Superior temporal gyrus (tissue), 1 donor: ENCODE data around the gene RAB40C.

ENCODE experiments used
- DNase-seq: peaks from one replicate; pipeline ENCODE4 v3.0.0-alpha.2; 2016; ENCODE audit errors: extremely low spot score

RAB40C gene

DNA sequence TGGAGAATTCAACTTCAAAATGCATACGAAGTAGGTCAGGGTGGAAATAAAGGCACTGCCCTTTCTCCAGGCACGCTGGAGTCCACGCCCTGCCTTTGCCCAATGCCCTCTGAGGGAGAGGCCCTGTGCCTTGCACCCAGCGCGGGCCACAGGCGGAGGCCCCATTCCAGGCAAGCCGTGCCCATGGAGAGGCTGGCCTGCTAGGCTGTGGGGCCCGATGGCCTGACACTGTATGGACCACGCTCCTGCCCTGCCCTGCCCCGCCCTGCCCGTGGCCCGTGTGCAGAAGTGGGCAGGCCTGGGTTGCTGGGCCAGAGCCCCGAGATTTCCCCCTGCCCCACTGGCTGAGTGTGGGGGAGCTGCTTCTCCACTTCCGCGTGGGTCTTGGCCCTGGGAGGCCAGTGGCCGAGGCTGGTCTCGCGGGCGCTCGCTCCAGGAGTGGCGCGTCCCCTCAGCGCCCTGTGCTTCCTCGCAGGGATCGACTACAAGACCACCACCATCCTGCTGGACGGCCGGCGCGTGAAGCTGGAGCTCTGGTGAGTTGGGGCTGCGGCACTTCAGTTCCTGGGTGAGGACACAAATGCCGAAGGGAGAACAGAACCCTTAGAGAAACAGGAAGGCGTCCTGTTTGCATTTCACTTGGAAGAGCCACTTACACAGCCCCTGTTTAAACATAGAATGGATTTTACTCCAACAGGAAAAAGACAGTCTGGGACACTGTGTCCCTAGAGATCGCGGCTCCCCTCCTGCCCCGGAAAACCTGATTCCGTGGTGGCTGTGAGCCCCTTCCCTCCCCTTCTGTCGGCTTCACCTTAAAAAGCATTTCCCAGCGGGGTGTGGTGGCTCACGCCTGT is 27.1 kb downstream of the RAB40C start:
- DNase-seq = no peak

GRCh38 chr16:617855-618254 is 28.0 kb downstream of the RAB40C start:
- DNase-seq = no peak

- no peak for DNase-seq
Measured at GRCh38 chr16:619476-620100, 29.7 kb downstream of the RAB40C start.

DNA sequence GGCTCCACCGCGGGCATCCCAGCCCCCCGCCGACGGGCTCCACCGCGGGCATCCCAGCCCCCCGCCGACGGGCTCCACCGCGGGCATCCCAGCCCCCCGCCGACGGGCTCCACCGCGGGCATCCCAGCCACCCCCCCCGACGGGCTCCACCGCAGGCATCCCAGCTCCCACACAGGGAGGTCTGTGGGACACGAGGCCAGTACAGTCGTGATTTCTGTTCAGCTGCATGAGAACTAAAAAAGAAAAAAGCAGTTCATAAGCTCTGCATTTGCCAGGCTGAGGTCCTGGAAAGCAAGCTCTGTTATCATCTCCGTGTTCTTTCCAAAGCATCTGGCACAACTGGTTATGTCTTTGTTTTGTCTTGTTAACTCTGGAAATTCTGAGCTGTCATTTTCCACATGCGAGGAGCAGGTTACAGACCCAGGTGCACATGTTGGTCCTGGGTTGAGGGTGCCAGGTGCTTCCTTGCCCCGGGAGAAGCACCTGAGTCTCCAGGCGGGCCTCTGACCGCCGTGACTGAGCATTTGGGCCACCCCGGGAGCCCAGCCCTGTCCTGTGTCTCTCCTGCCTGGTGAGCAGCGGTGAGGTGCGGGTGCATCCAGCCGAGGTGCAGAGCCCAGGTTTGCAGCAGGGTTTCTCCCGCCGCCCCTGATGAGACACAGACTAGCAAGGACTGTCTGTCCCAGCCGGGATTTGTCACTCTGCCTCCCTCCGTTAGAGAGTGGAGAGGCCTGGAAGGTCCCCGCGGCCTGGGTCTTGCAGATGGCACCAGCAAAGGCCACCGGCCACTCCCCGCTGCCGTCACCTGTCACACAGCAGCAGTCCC is 31.0 kb downstream of the RAB40C start:
- peak; percentile 16 for DNase-seq

DNA sequence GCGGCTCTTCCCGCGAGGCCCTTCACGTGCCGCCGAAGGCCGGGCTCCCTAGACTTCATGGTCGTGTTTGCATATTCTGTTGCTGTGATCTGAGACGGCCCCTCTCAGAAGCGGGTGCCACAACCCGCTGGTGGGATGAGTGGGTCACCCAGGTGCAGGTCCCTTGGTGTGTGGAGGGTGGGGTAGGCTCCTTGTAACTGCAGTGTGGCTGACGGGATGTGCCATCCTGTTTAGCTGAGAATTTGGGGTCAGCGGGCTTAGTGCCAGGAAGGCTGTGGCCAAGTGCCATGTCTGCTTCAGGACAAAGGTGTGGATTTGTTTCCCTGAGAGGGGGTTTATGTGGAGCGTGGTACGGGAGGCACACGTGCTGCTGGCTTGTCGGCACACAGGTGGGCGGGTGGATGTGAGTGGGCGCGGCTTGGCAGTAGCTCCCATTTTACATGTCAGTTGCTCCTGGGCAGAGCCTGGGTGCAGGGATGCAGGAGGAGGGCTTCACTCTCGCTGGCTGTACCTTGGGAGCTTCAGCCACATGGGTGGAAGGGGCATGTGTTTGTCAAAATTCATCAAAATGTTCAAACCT is 31.8 kb downstream of the RAB40C start:
- DNase-seq = peak; percentile 18

- no peak for DNase-seq
Measured at GRCh38 chr16:622920-623280, 33.0 kb downstream of the RAB40C start.

DNA sequence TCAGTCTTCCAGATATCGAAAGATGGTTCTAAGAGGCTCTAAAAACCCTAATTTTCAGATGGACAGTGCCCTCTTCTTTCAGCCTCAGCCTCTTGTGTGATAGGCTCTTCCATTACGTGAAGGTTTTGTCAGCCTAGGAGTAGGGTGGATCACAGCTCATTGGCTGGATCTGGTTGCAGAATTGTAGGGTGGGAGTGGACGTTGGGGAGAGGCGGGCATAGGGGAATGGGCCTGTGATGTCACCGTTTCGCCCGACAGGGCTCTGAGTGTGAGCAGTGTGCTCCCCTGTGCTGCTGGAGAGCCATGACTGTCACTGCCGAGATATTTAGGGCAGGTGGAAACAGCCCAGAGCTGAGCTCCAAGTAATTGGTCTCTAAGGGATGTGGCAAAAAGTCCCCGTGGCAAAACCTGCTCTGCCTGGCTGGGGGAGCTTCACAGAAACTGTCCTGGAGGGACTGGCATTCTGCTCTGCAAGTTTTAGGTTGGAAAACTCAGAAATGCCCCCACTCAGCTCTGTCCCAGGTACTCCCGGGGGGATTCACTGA is 34.7 kb downstream of the RAB40C start:
- DNase-seq = peak; percentile 13

DNA sequence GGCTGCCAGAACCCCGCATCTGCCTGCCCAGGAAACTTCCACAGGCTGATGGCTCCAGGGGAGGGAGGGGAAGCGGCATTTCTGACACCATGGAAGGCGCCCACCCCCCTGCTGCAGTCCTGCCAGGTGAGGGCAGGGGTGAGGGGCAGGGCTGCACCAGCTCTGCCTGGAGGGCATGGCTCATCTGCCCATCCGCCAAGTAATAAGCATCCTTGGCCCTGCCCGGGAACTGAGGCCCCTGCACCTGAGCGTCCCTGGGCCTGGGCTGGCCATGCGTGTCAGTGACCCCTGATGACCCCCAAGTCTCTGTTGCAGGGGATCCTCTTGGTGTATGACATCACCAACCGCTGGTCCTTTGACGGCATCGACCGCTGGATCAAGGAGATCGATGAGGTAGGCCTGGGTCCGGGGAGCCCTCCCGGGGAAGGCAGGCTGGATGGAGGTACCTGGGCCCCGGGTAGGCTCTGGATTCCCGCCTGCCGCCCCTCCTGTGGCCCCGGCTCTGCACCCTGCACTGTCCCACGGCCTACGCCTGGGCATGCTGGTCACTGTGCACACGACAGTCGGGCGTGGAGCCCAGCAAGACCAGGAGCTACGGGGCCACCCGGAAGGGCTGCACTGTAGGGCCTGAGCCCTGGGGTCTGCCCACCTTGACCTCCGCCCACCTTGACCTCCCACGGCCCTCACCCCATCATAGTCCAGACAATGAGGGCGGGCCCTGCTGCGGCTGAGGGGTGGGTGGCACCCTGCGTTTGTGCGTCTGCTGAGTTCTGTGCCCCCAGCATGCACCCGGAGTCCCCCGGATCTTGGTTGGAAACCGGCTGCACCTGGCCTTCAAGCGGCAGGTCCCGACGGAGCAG is 35.5 kb downstream of the RAB40C start:
- DNase-seq = no peak

- DNase-seq = no peak
Measured at GRCh38 chr16:625977-626765, 36.3 kb downstream of the RAB40C start.

DNA sequence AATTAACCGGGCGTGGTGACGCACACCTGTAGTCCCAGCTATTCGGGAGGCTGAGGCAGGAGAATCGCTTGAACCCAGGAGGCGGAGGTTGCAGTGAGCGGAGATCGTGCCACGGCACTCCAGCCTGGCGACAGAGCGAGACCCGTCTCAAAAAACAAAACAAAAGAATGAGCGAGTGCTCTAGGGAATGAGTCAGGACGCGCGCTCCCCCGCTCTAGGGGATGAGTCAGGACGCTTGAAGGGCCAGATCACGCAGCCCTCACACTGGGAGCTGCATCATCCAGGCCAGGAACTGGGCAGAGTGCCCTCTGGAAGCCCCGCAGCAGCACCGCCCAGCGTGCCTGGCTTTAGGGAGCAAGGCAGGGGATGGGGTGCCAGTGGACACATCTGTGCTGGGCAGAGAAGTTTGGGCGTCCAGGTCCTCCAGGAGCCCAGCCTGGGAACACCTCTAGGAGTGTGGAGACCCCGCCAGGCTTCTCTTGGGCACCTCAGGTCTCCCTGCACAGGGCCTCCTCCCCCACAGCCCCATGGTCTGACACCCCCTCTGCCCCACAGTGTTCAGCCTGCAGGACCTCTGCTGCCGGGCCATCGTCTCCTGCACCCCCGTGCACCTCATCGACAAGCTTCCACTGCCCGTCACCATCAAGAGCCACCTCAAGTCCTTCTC is 37.1 kb downstream of the RAB40C start:
- DNase-seq = peak; percentile 35

GRCh38 chr16:627454-628239 is 37.8 kb downstream of the RAB40C start:
- no peak for DNase-seq

DNA sequence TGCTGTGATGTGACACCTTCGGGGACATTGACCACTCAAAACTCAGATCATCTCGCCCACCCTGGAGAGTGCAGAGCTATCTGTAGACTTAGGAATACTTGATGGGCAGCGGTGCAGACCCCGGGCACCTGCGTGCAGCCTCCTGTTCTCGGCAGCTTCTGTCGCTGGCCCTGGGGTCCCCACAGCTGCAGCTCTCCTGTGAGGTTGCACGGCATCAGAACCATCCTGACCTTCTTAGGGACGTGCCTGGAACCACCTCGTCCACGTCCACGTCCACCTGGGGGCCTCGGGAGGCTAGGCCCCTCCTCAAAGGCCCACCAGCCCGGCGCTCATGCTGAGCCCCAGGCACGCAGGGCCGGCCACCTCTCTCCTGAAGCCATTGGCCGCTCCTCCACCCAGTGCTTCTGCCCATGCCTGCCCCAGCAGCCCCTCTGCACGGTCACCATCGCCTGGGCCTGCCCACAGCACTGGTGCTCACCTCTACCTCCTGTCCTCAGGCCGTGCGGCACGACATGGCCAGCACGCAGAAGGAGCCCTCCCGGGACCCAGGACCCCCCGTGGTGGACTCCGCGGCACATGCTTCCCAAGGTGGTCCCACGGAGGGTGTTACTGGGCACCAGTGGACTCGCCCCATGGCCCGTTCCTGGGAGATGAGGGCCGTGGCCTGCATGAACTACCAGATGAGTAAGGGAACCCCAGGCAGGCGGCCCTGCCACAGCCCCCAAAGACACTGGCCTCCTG is 38.6 kb downstream of the RAB40C start:
- DNase-seq = no peak

- DNase-seq = no peak
Measured at GRCh38 chr16:629185-629832, 39.4 kb downstream of the RAB40C start.

DNA sequence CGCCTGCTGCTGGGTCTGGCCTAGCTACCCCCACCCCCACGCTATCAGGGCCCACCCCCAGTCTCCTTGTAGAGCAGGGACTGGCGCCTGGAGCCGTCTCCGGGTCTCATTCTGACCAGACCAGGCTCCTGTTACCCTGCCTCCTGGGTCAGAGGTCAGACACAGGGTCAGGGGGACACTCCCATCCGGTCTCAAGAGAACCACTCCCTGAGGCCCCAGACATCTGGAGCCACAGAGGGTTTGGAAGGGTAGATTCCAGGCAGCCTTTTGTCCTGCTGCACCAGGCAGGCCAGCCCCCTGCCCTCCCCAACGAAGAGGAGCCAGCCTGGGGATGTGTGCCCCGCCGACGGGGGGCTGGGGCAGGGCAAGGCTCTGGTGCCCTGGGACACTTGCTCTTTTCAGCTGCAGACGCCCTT is 40.0 kb downstream of the RAB40C start:
- DNase-seq = no peak

DNA sequence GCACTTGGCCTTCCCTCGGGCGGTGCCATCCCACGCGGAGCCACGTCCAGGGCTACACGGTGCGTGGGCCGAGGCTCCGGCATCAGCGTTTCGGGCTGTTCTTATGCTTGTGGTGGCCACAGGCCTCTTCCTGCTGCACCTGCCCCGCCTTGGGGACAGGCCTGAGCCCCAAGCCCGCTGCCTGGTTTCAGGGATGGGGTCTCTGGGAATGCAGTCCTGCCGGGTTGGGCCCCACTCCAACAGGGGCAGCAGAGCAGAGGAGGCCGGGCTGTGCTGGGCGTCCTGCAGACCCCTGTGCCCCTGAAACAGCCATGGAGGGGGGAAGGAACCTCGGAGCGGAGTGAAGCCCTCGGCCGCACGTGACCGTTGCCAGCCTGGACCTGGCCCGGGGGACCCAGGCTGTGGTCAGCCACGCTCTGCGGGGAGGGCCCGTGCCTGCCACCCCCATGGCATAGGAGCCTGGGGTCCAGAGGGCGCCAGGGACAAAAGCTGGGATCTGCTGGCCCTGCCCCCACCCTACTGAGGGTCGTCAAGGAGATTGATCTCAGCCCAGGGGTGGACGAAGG is 40.5 kb downstream of the RAB40C start:
- DNase-seq = no peak

DNA sequence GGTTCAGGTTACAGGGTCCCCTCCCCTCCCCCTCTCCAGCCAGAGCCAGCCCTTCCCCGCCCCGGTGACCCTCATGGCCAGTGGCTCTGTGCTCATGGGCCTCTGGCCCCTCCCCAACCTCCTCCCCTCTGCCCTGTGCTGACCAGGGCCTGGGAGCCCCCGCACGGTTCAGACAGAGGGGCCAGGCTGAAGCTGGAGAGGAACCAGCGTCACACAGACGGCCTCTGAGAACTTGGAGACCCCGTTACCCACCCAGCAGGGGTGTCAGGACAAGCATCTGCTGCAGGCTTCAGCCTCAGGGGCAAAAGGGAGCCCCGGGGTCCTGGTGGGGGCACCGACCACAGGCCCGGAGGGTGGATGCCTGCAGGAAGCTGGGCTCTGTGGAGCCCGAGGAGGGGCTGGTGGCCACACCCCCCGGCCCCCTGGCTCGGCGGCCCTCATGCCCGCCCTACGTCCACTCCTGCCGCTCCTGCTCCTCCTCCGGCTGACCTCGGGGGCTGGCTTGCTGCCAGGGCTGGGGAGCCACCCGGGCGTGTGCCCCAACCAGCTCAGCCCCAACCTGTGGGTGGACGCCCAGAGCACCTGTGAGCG is 41.0 kb downstream of the RAB40C start, which contains the start of gene WFIKKN1:
TSS of gene WFIKKN1 (plus strand) at position 171 of the 591 bp plus-strand sequence. CDS start at position 440, 269 bp downstream.
- DNase-seq = no peak
